B cell (primary cell): ENCODE data around the gene NOL4. TPM values are rescaled to one million over a fixed set of nuclear protein-coding genes. Genes with fewer than 3 reads are reported as not detected.

Experiments
- ATAC-seq: fragments of 200-7000 bp; cut with Tn5 transposase; one replicate; pipeline ENCODE4 v1.10.0; 2021; ENCODE audit warnings: low read depth, mild to moderate bottlenecking, moderate number of reproducible peaks, moderate library complexity
- CTCF ChIA-PET: fragments of 350-600 bp; sonication (Branson Sonifier 250); formaldehyde crosslinking; loops from one replicate; lab custom pipeline; 2021; ENCODE audit warnings: antibody characterized with exemption, inconsistent platforms; lab: Charles Lee
- POLR2A ChIA-PET: fragments of 350-600 bp; sonication (Branson Sonifier 250); formaldehyde crosslinking; loops from one replicate; lab custom pipeline; 2021; ENCODE audit warnings: antibody characterized with exemption; lab: Charles Lee
- DNase-seq: peaks from one replicate; pipeline ENCODE4 v3.0.0; 2013
- H2AFZ ChIP-seq: 2 replicates; pipeline ENCODE4 v1.6.1; 2012; ENCODE audit warnings: mild to moderate bottlenecking, low read depth, low read length; ENCODE audit not compliant: insufficient read depth, poor library complexity, severe bottlenecking
- H3K27ac ChIP-seq, 2 donors: 1 replicate in 1 of 2; 2 replicates in 1 of 2; pipeline ENCODE4 v1.5.1; 2012 to 2013; ENCODE audit warnings: low read length in 2 of 2, mild to moderate bottlenecking in 2 of 2, moderate library complexity in 1 of 2
- H3K27me3 ChIP-seq, 4 experiments: fragments of 200-600 bp in 1 of 4; sonication (generic) in 1 of 4; replicated peaks in 1 of 4; 1 replicate in 2 of 4; 2 replicates in 2 of 4; pipeline versions ENCODE4 v1.6.1 to v1.7.0; 2013 to 2016; ENCODE audit warnings: low read length in 3 of 4, mild to moderate bottlenecking in 2 of 4, mixed read lengths in 1 of 4, moderate library complexity in 1 of 4; ENCODE audit not compliant: insufficient read depth in 4 of 4, control insufficient read depth in 3 of 4; ENCODE audit errors: control extremely low read depth in 1 of 4
- H3K36me3 ChIP-seq, 2 experiments: replicated peaks in 1 of 2; 1 replicate in 1 of 2; 2 replicates in 1 of 2; pipeline versions ENCODE4 v1.6.1 to v1.7.1; 2013; ENCODE audit warnings: low read length in 1 of 2; ENCODE audit not compliant: insufficient read depth in 2 of 2, control insufficient read depth in 1 of 2; ENCODE audit errors: control extremely low read depth in 1 of 2, extremely low read depth in 1 of 2
- H3K4me1 ChIP-seq, 2 donors: fragments of 200-600 bp in 1 of 2; sonication (generic) in 1 of 2; 1 replicate in 1 of 2; 2 replicates in 1 of 2; pipeline versions ENCODE4 v1.5.1 to v1.6.1; 2013 to 2017; ENCODE audit warnings: low read length in 2 of 2; ENCODE audit not compliant: control insufficient read depth in 2 of 2, insufficient read depth in 2 of 2
- H3K4me2 ChIP-seq: replicated peaks from 2 replicates; pipeline ENCODE3; 2012; ENCODE audit warnings: mild to moderate bottlenecking, low read depth, low read length; ENCODE audit not compliant: poor library complexity, severe bottlenecking
- H3K4me3 ChIP-seq, 5 experiments: fragments of 200-600 bp in 1 of 5; sonication (generic) in 1 of 5; 1 replicate in 3 of 5; 2 replicates in 2 of 5; pipeline versions ENCODE4 v1.5.1 to v1.7.0; 2011 to 2016; ENCODE audit warnings: low read length in 4 of 5, mild to moderate bottlenecking in 4 of 5, low read depth in 2 of 5, control low read depth in 1 of 5, moderate library complexity in 1 of 5; ENCODE audit not compliant: insufficient read depth in 1 of 5; ENCODE audit errors: control extremely low read depth in 1 of 5, extremely low read depth in 1 of 5
- H3K79me2 ChIP-seq: fragments of 200-600 bp; sonication (generic); one replicate; pipeline ENCODE4 v1.6.0; 2016; ENCODE audit warnings: low read length; ENCODE audit not compliant: control insufficient read depth, insufficient read depth
- H3K9ac ChIP-seq: fragments of 200-600 bp; sonication (generic); 2 replicates; pipeline ENCODE4 v1.6.1; 2017; ENCODE audit warnings: mild to moderate bottlenecking, low read length, moderate library complexity
- H3K9me3 ChIP-seq, 3 donors: one replicate each; pipeline versions ENCODE4 v1.6.1 to v1.7.1; 2013; ENCODE audit warnings: low read length in 2 of 3; ENCODE audit not compliant: control insufficient read depth in 2 of 3, insufficient read depth in 1 of 3; ENCODE audit errors: control extremely low read depth in 1 of 3
- H4K20me1 ChIP-seq: 2 replicates; pipeline ENCODE4 v1.6.0; 2012; ENCODE audit warnings: mild to moderate bottlenecking, low read length; ENCODE audit not compliant: insufficient read depth, control insufficient read depth, poor library complexity, severe bottlenecking
- H3K27ac Mint-ChIP-seq: one replicate; pipeline ENCODE4 v1.8.0; 2021; ENCODE audit warnings: mixed read lengths
- H3K27me3 Mint-ChIP-seq: one replicate; pipeline ENCODE4 v1.8.0; 2021; ENCODE audit warnings: mixed read lengths
- H3K4me1 Mint-ChIP-seq: one replicate; pipeline ENCODE4 v1.8.0; 2021; ENCODE audit warnings: mixed read lengths
- H3K4me3 Mint-ChIP-seq: one replicate; pipeline ENCODE4 v1.8.0; 2021; ENCODE audit warnings: mixed read lengths
- H3K9me3 Mint-ChIP-seq: one replicate; pipeline ENCODE4 v1.8.0; 2022; ENCODE audit warnings: mixed read lengths; ENCODE audit not compliant: insufficient read depth
- CTCF ChIP-seq: fragments of 200-600 bp; IDR thresholded peaks from one replicate; pipeline ENCODE4 v1.8.0; 2022; ENCODE audit warnings: antibody characterized with exemption, mild to moderate bottlenecking
- EZH2 ChIP-seq: IDR thresholded peaks from 2 replicates; pipeline ENCODE4 v1.6.1; 2012; ENCODE audit warnings: borderline replicate concordance, low read depth, mild to moderate bottlenecking, moderate library complexity, low read length; ENCODE audit not compliant: insufficient read depth, poor library complexity, severe bottlenecking
- WGBS: methylation state at CpG from one replicate; pipeline ENCODE4 v1.1.5; 2013; ENCODE audit warnings: missing lambda C conversion rate; ENCODE audit not compliant: insufficient coverage; 5-methylcytosine and 5-hydroxymethylcytosine counted together
- intact Hi-C: fragments of 100-400 bp; cut with micrococcal nuclease; formaldehyde crosslinking; loops from one replicate; pipeline ENCODE4 v1.10.0; 2022
- polyA plus RNA-seq: library from polyadenylated mRNA; depleted of rRNA; stranded (reverse); fragments of >200 nt; gene quantifications from 2 replicates; pipeline ENCODE4 v1.2.3, GENCODE V29; 2012
- total RNA-seq, 2 donors: library from RNA; stranded (reverse); fragments of 120-200 nt in 1 of 2; gene quantifications; 1 replicate in 1 of 2; 2 replicates in 1 of 2; pipeline versions ENCODE4 v1.2.3 to v1.2.4, GENCODE V29; 2013 to 2022

NOL4 gene
- total and polyA plus RNA-seq, 2 donors (not counting 1 experiment from before 2014, with no cell fraction given): not detected

DNA sequence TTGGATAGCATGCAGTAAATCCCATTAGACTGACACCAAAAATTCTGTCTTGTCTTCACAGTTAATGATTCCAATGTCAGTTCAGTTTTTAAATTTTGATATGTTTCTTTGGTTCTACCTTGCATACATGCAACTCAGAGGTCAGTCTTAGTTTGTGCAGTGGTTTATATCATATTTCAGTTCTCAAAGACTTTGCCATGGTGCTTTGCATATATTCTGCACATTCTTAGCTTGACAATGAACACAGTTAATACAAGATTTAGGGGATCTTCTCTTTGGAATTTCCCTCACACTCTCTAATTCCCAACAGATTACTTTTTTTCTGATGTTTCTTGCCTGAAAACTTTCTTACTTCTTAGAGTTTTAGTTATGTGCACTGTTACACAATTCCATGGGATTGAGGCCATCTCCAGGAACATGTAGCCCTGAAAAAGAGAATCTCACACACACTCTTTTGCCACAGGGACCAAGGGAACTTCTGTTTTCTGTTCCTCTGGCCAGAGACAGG lies 17.3 kb downstream of the NOL4 start:
- Histone ChIP-seq H3K4me2 (no peak overlapping the region), H3K36me3 (no peaks in the 10 kb centered on the region), H3K79me2 (no peaks in the 10 kb centered on the region), H3K4me3 (no peak overlapping the region), H3K27me3 (no peaks in the 10 kb centered on the region), H3K27ac (no peak overlapping the region), H4K20me1 (no peaks in the 10 kb centered on the region), H3K4me1 (no peaks in the 10 kb centered on the region), H3K9ac (no peak overlapping the region), H2AFZ (no peak overlapping the region), H3K9me3 (no peaks in the 10 kb centered on the region)
- DNase-seq (no peak), ATAC-seq (no peak)
- no peaks in the 10 kb centered on the region for H3K27me3 Mint-ChIP-seq
- ChIA-PET POLR2A (no interaction called here), CTCF (no interaction called here)
- no peaks in the 10 kb centered on the region for H3K4me1 Mint-ChIP-seq
- no peak overlapping the region for H3K27ac Mint-ChIP-seq
- no peak overlapping the region for H3K4me3 Mint-ChIP-seq
- intact Hi-C loops: no loop called here
- H3K9me3 Mint-ChIP-seq: no peaks in the 10 kb centered on the region
- TF ChIP-seq CTCF (no peak), EZH2 (no peak)

DNA sequence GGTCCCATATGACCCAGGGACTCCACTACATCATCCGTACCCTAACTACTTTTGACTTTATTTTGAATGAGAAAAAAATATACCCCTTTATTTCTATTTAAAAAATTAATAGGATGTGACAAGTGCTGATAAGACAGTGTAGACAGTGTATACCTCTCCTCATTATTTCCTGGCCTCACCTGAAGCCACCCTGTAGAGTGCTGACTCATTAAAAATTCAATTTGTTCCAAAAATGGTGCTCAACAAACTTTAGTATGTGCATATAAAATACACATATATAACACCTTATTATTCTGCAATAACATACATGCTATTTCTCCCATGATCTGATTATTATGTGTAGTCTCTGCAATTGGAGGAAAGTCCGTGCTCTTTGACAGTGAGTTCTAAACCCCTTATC lies 20.8 kb downstream of the NOL4 start:
- no peaks in the 10 kb centered on the region for H3K27me3 ChIP-seq
- WGBS: no CpG with 5 or more reads among the region's 2 CpGs
- TF ChIP-seq EZH2 (no peak), CTCF (no peak)
- H3K27ac Mint-ChIP-seq: no peak overlapping the region
- no peak overlapping the region for H3K9ac ChIP-seq
- no peaks in the 10 kb centered on the region for H4K20me1 ChIP-seq
- no peaks in the 10 kb centered on the region for H3K36me3 ChIP-seq
- no peak overlapping the region for H3K4me3 Mint-ChIP-seq
- H3K9me3 Mint-ChIP-seq: no peaks in the 10 kb centered on the region
- ATAC-seq: no peak
- intact Hi-C loops: no loop called here
- DNase-seq: no peak
- ChIA-PET CTCF (no interaction called here), POLR2A (no interaction called here)
- no peaks in the 10 kb centered on the region for H3K9me3 ChIP-seq
- H2AFZ ChIP-seq: no peak overlapping the region
- H3K4me3 ChIP-seq: no peak overlapping the region
- H3K4me2 ChIP-seq: no peak overlapping the region
- H3K4me1 Mint-ChIP-seq: no peaks in the 10 kb centered on the region
- no peaks in the 10 kb centered on the region for H3K79me2 ChIP-seq
- no peaks in the 10 kb centered on the region for H3K4me1 ChIP-seq
- H3K27ac ChIP-seq: no peak overlapping the region
- H3K27me3 Mint-ChIP-seq: no peaks in the 10 kb centered on the region
